RWPE1 (cell line): ENCODE measurements around the gene LRMDA.

ENCODE experiments used
- CTCF ChIA-PET: fragments of 350-600 bp; sonication (Branson Sonifier 250); formaldehyde crosslinking; extraction: SDS; loops from one replicate; lab custom pipeline; 2021; lab: Yijun Ruan, JAX
- POLR2A ChIA-PET: fragments of 400-600 bp; formaldehyde crosslinking; extraction: SDS; loops from one replicate; lab custom pipeline; 2020; ENCODE audit warnings: antibody characterized with exemption; ENCODE audit not compliant: low non-redundant PET; lab: Yijun Ruan, JAX
- DNase-seq: peaks from one replicate; pipeline ENCODE4 v3.0.0; 2012; ENCODE audit warnings: low spot score
- H3K27ac ChIP-seq: fragments of 450-650 bp; 2 replicates; pipeline ENCODE4 v1.5.1; 2017
- CTCF ChIP-seq: fragments of 450-650 bp; conservative IDR thresholded peaks from 2 replicates; pipeline ENCODE4 v1.5.1; 2017; ENCODE audit warnings: low read depth, mild to moderate bottlenecking

The LRMDA gene

GRCh38 chr10:76558996-76559891, 1127.8 kb downstream of the LRMDA start:
- no peak for DNase-seq
- no peak for TF ChIP-seq CTCF
- ChIA-PET POLR2A (no interaction called here), CTCF (interaction anchor here (0.7 to 0.9 kb wide), 3 partner anchors 262 to 673 kb away, joined by 3 read pairs; no protein-coding TSS in a partner anchor)
- no peak overlapping the region for H3K27ac ChIP-seq

- no peak overlapping the region for H3K27ac ChIP-seq
- ChIA-PET CTCF (interaction anchor here (0.9 kb wide), 1 partner anchor 387 kb away, joined by 3 read pairs; no protein-coding TSS in a partner anchor), POLR2A (no interaction called here)
- DNase-seq = no peak
- TF ChIP-seq CTCF = no peak
These were observed 1128.4 kb downstream of the LRMDA start for GRCh38 chr10:76559892-76560220.

GRCh38 chr10:76560338-76560737, 1128.9 kb downstream of the LRMDA start:
- DNase-seq = no peak
- CTCF ChIA-PET = no interaction called here

GRCh38 chr10:76563286-76563685, 1131.9 kb downstream of the LRMDA start:
- ChIA-PET POLR2A (no interaction called here), CTCF (no interaction called here)
- H3K27ac ChIP-seq = no peak overlapping the region
- no peak for DNase-seq
- no peak for TF ChIP-seq CTCF

More at GRCh38 chr10:76560338-76560737, 1128.9 kb downstream of the LRMDA start:
- no peak overlapping the region for H3K27ac ChIP-seq
- POLR2A ChIA-PET = no interaction called here
- no peak for TF ChIP-seq CTCF

- POLR2A ChIA-PET = no interaction called here
- H3K27ac ChIP-seq = no peak overlapping the region
- no peak for DNase-seq
- no peak for TF ChIP-seq CTCF
- CTCF ChIA-PET = interaction anchor here (0.5 kb wide), 1 partner anchor 170 kb away, joined by 3 read pairs; no protein-coding TSS in a partner anchor
These were observed 1140.6 kb downstream of the LRMDA start for GRCh38 chr10:76572021-76572420.

GRCh38 chr10:76576276-76576962, 1145.0 kb downstream of the LRMDA start:
- no peak for DNase-seq
- H3K27ac ChIP-seq = no peak overlapping the region
- TF ChIP-seq CTCF = no peak
- POLR2A ChIA-PET = no interaction called here
- CTCF ChIA-PET = no interaction called here
